ENCODE data around the gene ZNF446. TPM values are rescaled to one million over a fixed set of nuclear protein-coding genes. Genes with fewer than 3 reads are reported as not detected.

The ZNF446 gene
- total and polyA plus RNA-seq, 10 of the 15 experiments (the other 5 are each of a cell fraction or from before 2014, with no cell fraction given): 0.14 to 6.9 (median 4.1) TPM

- 82% methylated on average over 2 of the region's 2 CpGs for WGBS (ENCODE audit: insufficient coverage, insufficient replicate concordance, low lambda C conversion rate, missing lambda C conversion rate)
- Histone ChIP-seq H3K27ac (ENCODE audit: control insufficient read depth, insufficient read depth) (no peak overlapping the region), H3K4me2 (ENCODE audit: control insufficient read depth, insufficient read depth) (peak overlapping the region; percentile 44; the same call in 1 of the 2 replicates), H3K4me1 (ENCODE audit: control insufficient read depth, insufficient read depth, low read length) (peaks cover 20% of the 10 kb centered on the region), H3K79me2 (ENCODE audit: control insufficient read depth, insufficient read depth, low read length) (peaks cover 39% of the 10 kb centered on the region), H3K27me3 (replicated peaks in 1 of 2; ENCODE audit: control insufficient read depth in 2 of 2, insufficient read depth in 2 of 2, low read length in 1 of 2) (no peaks in the 10 kb centered on the region), H2AFZ (ENCODE audit: control insufficient read depth, low read depth, low read length) (no peak overlapping the region), H3K36me3 (ENCODE audit: control insufficient read depth in 2 of 2, insufficient read depth in 2 of 2, low read length in 1 of 2) (peaks cover 0 to 8% of the 10 kb centered on the region in 2 experiments; a peak in 3 of 4 replicates), H4K20me1 (ENCODE audit: control insufficient read depth, insufficient read depth) (no peaks in the 10 kb centered on the region), H3K9ac (ENCODE audit: control insufficient read depth, insufficient read depth, low read length) (no peak overlapping the region), H3K9me3 (replicated peaks; ENCODE audit: control insufficient read depth, insufficient read depth, low read length) (no peaks in the 10 kb centered on the region), H3K4me3 (peak overlapping the region; percentile 72)
- FAIRE-seq (no peak), DNase-seq (ENCODE audit: low read depth, low spot score) (no peak), ATAC-seq (no peak)
- CTCF ChIA-PET: interaction anchor here (1.4 to 1.7 kb wide), 2 partner anchors 168 to 206 kb away, joined by 4 to 6 read pairs; no protein-coding TSS in a partner anchor
- POLR2A ChIA-PET: interaction anchor here (0.7 to 1.9 kb wide), 3 partner anchors 40 to 56 kb away, joined by 3 to 6 read pairs (median 3); partner anchors contain the start of gene CHMP2A
- RAD21 ChIA-PET (ENCODE audit: unreplicated experiment): no interaction called here
- peak; percentile 70 for TF ChIP-seq MEF2B (IDR thresholded peaks at IDR 0.05; ENCODE audit: partially characterized antibody, poor library complexity, severe bottlenecking)
- no peak for TF ChIP-seq ESRRA (IDR thresholded peaks at IDR 0.05; ENCODE audit: low read length)
- in situ Hi-C loops (cut with MboI) (no loop called here), intact Hi-C loops (cut with micrococcal nuclease; ENCODE audit: unreplicated experiment) (loop anchor here (2.0 to 5.0 kb wide), 2 partner anchors 44 to 188 kb away; partner anchors contain the start of genes UBE2M and ZSCAN22)
- SMC1A ChIA-PET (ENCODE audit: uncharacterized antibody, unreplicated experiment): interaction anchor here (0.6 kb wide), 1 partner anchor 1220 kb away, joined by 3 read pairs; no protein-coding TSS in a partner anchor
- BruUV-seq (replicated peaks): TSS peak; percentile 74
Observed at GRCh38 chr19:58515259-58515658, 39.1 kb downstream of the ZNF446 start.

GRCh38 chr19:58516246-58516836, 40.2 kb downstream of the ZNF446 start:
- no peak overlapping the region for H2AFZ ChIP-seq (ENCODE audit: control insufficient read depth, low read depth, low read length)
- no peak overlapping the region for H3K9ac ChIP-seq (ENCODE audit: control insufficient read depth, insufficient read depth, low read length)
- no peaks in the 10 kb centered on the region for H4K20me1 ChIP-seq (ENCODE audit: control insufficient read depth, insufficient read depth)
- intact Hi-C loops (cut with micrococcal nuclease; ENCODE audit: unreplicated experiment): loop anchor here (5.0 kb wide), 1 partner anchor 189 kb away; the partner anchor contains the start of gene ZSCAN22
- 93% methylated on average over 19 of the region's 25 CpGs for WGBS (ENCODE audit: insufficient coverage, insufficient replicate concordance, low lambda C conversion rate, missing lambda C conversion rate)
- ATAC-seq (no peak), DNase-seq (ENCODE audit: low read depth, low spot score) (no peak), FAIRE-seq (no peak)
- H3K79me2 ChIP-seq (ENCODE audit: control insufficient read depth, insufficient read depth, low read length): peaks cover 39% of the 10 kb centered on the region
- ChIA-PET SMC1A (ENCODE audit: uncharacterized antibody, unreplicated experiment) (interaction anchor here (1.0 kb wide), 1 partner anchor 21 kb away, joined by 3 read pairs; no protein-coding TSS in a partner anchor), POLR2A (no interaction called here), RAD21 (ENCODE audit: unreplicated experiment) (no interaction called here), CTCF (no interaction called here)
- no peak overlapping the region for H3K4me3 ChIP-seq
- no peak overlapping the region for H3K27ac ChIP-seq (ENCODE audit: control insufficient read depth, insufficient read depth)
- BruUV-seq (replicated peaks): no TSS peak
- in situ Hi-C loops (cut with MboI): no loop called here
- no peak overlapping the region for H3K4me2 ChIP-seq (ENCODE audit: control insufficient read depth, insufficient read depth)
- H3K4me1 ChIP-seq (ENCODE audit: control insufficient read depth, insufficient read depth, low read length): peaks cover 23% of the 10 kb centered on the region
- peaks cover 0 to 8% of the 10 kb centered on the region in 2 experiments; a peak in 3 of 4 replicates for H3K36me3 ChIP-seq (ENCODE audit: control insufficient read depth in 2 of 2, insufficient read depth in 2 of 2, low read length in 1 of 2)
- no peaks in the 10 kb centered on the region for H3K27me3 ChIP-seq (replicated peaks in 1 of 2; ENCODE audit: control insufficient read depth in 2 of 2, insufficient read depth in 2 of 2, low read length in 1 of 2)
- no peaks in the 10 kb centered on the region for H3K9me3 ChIP-seq (replicated peaks; ENCODE audit: control insufficient read depth, insufficient read depth, low read length)
- TF ChIP-seq YY1 (IDR thresholded peaks at IDR 0.05; ENCODE audit: low read depth, low read length): no peak
- TF ChIP-seq NR2F1 (conservative IDR thresholded peaks at IDR 0.05): no peak
- no peak for TF ChIP-seq ZNF24 (IDR thresholded peaks at IDR 0.05)
- TF ChIP-seq FOS (IDR thresholded peaks at IDR 0.05; ENCODE audit: borderline replicate concordance, extremely low read depth, insufficient read length): no peak
- TF ChIP-seq IKZF1 (conservative IDR thresholded peaks at IDR 0.05): no peak
- TF ChIP-seq ATF3 (IDR thresholded peaks at IDR 0.05; ENCODE audit: borderline replicate concordance, extremely low read depth, low read depth, low read length): no peak
- no peak for TF ChIP-seq RAD51 (IDR thresholded peaks at IDR 0.05)
- TF ChIP-seq, protein P1, sequence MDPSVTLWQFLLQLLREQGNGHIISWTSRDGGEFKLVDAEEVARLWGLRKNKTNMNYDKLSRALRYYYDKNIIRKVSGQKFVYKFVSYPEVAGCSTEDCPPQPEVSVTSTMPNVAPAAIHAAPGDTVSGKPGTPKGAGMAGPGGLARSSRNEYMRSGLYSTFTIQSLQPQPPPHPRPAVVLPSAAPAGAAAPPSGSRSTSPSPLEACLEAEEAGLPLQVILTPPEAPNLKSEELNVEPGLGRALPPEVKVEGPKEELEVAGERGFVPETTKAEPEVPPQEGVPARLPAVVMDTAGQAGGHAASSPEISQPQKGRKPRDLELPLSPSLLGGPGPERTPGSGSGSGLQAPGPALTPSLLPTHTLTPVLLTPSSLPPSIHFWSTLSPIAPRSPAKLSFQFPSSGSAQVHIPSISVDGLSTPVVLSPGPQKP (IDR thresholded peaks at IDR 0.05; ENCODE audit: low read depth, low read length): no peak
- TF ChIP-seq, protein P2, sequence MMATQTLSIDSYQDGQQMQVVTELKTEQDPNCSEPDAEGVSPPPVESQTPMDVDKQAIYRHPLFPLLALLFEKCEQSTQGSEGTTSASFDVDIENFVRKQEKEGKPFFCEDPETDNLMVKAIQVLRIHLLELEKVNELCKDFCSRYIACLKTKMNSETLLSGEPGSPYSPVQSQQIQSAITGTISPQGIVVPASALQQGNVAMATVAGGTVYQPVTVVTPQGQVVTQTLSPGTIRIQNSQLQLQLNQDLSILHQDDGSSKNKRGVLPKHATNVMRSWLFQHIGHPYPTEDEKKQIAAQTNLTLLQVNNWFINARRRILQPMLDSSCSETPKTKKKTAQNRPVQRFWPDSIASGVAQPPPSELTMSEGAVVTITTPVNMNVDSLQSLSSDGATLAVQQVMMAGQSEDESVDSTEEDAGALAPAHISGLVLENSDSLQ (IDR thresholded peaks at IDR 0.05): no peak
